ENCODE results near the gene PSMG1.
"Not testable (repeated sequence)": the region's sequence is repeated elsewhere in the genome, so short reads cannot be mapped to it uniquely, and the experiment has no call there.

PSMG1 gene, protein sequence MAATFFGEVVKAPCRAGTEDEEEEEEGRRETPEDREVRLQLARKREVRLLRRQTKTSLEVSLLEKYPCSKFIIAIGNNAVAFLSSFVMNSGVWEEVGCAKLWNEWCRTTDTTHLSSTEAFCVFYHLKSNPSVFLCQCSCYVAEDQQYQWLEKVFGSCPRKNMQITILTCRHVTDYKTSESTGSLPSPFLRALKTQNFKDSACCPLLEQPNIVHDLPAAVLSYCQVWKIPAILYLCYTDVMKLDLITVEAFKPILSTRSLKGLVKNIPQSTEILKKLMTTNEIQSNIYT

DNA sequence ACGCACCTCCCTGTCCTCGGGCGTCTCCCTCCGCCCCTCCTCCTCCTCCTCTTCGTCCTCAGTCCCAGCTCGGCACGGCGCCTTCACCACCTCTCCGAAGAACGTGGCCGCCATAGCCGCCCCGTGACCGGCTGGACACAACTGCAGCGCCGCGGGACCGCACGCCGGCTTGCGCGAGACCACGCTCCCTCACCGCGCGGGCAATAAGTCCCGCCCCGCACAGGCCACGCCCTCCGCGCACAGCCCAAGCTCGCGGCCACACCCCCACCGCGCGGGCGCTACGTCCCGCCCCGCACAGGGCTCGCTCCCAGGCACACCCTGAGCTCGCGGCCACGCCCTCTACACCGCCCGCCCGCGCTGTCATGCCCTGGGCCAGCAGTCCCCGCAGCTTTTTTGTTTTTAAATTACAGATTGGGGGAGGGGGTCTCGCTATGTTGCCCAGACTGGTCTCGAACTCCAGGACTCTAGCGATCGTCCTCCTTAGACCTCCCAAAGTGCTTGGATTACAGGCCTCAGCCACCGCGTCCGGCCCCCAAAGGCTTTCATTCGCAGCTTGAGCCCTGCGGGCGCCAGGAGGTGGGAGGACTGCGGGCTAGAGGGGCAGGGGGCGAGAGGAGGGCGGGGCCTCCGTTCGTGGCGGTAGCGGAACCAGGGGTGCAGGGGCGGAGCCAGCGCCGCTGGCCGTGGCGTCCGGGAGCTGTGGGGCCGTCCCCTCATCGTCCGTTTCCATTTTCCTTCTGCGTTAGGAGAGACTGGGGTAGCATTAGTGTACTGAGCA lies at the start of gene PSMG1:
PSMG1 (minus strand) TSS at position 180 of the 778 bp plus-strand sequence; CDS start at position 114, 66 bp downstream.
- DNase-seq (ENCODE audit: low read depth in 1 of 2, low spot score in 1 of 2): peak; percentile 58 to 97
- TF ChIP-seq JUND (IDR thresholded peaks at IDR 0.05; ENCODE audit: low read depth): 0 out of 2 replicates have a peak, but pooled peaks have one; percentile 24
- in situ Hi-C loops (cut with HindIII; ENCODE audit: low pct_unique_long_range_greater_than_20kb, low sequenced_read_pairs): no loop called here

DNA sequence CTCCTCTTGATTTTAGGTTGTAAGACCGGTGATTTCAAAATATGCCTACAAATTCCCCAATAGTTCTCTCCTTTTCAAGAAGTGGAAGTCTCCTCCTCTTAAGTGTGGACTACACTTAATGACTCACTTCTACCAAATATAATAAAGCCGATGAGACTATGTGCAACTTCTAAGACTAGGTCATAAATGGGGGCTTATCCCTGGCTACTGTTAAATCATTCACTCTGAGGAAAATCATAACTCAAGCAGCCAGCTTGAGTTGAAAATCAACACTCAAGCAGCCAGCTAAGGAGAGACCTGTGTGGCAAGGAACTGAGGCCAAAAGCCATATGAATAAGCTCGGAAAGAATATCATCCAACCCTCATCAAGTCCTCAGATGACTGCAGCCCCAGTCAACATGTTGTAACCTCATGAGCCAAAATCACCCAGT lies 49.6 kb upstream of the PSMG1 start:
- in situ Hi-C loops (cut with HindIII; ENCODE audit: low pct_unique_long_range_greater_than_20kb, low sequenced_read_pairs): no loop called here
- TF ChIP-seq JUND (IDR thresholded peaks at IDR 0.05; ENCODE audit: low read depth): no peak
- DNase-seq (ENCODE audit: low read depth in 1 of 2, low spot score in 1 of 2): peak in 1 of 2 experiments; percentile 10

DNA sequence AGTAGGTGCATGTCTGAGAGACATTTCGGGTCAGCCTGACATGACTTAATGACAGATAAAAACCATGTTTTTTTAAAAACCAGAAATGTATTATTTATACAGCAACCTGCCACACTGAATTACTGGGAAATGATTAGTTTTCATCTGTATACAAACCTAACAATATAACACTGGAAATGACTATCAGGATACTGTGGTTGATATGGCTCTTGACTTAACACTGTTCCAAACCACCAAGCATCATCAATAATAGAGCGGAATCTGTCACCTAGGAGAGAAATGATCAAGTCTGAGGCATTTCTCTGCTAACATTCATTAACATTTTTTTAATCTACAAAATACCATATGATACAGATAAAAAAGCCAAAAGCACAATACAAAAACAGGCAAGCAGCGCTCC lies 41.7 kb upstream of the PSMG1 start:
- no peak for TF ChIP-seq JUND (IDR thresholded peaks at IDR 0.05; ENCODE audit: low read depth)
- in situ Hi-C loops (cut with HindIII; ENCODE audit: low pct_unique_long_range_greater_than_20kb, low sequenced_read_pairs): no loop called here
- DNase-seq (ENCODE audit: low read depth in 1 of 2, low spot score in 1 of 2): no peak

DNA sequence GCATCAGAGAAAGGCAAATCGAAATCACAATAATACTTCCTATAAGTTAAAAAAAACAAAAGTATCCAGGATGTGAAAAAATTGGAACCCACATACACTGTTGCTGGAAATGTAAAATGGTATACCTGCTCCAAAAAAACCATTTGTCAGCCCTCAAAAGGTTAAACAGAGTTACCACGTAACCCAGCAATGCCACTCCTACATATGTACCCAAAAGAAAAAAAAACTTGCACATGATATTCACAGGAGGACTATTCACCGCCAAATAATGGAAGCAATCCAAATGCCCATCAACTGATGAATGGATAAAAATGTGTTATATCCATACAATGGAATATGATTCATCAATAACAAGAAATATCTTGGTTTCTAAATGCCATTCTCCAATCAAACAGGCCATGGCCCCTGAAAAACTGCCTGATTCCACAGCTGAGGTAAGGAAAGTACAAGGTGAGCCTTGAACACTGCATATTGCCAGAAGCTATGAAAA lies 38.8 kb upstream of the PSMG1 start:
- no peak for TF ChIP-seq JUND (IDR thresholded peaks at IDR 0.05; ENCODE audit: low read depth)
- in situ Hi-C loops (cut with HindIII; ENCODE audit: low pct_unique_long_range_greater_than_20kb, low sequenced_read_pairs): no loop called here
- DNase-seq (ENCODE audit: low read depth in 1 of 2, low spot score in 1 of 2): no peak

DNA sequence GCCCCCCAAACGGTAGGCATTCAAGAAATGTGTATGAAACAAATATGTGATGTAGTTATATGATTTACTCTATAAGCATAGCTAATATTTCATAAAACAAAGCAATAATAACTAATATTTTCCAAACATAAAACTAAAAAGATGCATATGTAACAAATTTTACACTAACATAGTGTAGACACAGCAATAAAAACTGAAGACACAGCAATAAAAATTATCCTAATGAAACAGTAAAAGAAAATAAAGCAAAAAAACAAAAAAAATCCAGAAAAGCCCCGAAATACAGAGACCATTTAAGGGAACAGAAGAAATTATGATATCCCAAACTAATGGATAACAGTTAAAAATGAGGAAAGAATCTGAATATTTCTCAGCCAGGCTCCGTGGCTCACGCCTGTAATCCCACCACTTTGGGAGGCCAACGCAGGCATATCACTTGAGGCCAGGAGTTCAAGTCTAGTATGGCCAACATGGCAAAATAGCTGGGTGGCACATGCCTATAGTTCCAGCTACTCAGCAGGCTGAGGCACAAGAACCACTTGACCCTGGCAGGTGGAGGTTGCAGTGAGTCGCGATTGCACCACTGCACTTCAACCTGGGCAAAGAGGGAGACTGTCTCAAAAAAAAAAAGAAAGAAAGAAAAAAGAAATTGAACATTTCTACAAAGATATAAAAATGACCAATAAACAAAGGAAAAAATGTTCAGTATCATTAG lies 38.2 kb upstream of the PSMG1 start:
- no peak for DNase-seq (ENCODE audit: low read depth in 1 of 2, low spot score in 1 of 2)
- in situ Hi-C loops (cut with HindIII; ENCODE audit: low pct_unique_long_range_greater_than_20kb, low sequenced_read_pairs): no loop called here
- no peak for TF ChIP-seq JUND (IDR thresholded peaks at IDR 0.05; ENCODE audit: low read depth)

DNA sequence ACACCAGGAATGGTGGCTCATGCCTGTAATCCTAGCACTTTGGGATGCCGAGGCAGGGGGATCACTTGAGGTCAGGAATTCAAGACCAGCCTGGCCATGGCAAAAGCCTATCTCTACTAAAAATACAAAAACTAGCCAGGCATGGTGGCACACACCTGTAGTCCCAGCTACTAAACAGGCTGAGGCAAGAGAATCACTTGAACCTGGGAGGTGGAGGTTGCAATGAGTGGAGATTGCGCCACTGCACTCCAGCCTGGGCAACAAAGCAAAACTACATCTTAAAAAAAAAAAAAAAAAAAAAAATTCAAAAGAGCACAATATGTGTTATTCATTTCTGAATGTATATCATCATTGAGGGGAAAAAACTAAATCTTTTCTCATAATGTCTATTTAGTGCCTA lies 37.6 kb upstream of the PSMG1 start:
- DNase-seq (ENCODE audit: low read depth in 1 of 2, low spot score in 1 of 2); in situ Hi-C loops (cut with HindIII; ENCODE audit: low pct_unique_long_range_greater_than_20kb, low sequenced_read_pairs): not testable (repeated sequence)

DNA sequence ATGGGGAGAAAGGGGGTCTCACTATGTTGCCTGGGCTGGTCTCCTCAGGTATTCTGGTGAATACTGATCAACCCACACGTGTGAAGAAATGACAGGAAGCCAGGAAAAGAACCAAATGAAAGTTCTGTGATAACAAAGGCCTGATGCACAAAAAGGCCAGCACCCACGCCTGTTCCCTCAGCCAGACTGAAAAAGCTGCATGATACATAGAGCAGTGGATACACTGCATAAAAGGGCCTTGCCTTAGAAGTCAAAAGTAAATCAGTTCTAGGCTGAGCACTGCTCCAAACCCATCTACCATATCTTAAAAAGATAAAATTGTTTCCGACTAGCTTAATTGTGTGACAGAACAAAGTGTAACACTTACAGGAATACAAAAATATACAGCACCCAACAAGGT lies 36.9 kb upstream of the PSMG1 start:
- in situ Hi-C loops (cut with HindIII; ENCODE audit: low pct_unique_long_range_greater_than_20kb, low sequenced_read_pairs): no loop called here
- TF ChIP-seq JUND (IDR thresholded peaks at IDR 0.05; ENCODE audit: low read depth): no peak
- DNase-seq (ENCODE audit: low read depth in 1 of 2, low spot score in 1 of 2): no peak

DNA sequence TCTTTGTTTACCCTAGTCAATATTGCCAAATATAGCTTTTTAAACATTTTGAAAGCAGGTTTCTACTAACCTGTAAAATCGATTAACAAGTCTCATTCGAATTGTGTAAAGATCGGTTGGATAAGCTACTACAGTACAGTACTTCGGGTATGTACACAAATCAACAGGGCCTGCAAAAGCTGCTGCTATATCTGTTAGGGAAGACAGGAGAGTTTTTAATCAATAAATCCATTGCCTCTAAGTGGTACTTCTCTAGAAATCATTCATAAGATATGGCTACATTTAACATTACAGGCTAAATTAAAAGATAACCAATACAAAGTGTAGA lies 34.8 kb upstream of the PSMG1 start:
- in situ Hi-C loops (cut with HindIII; ENCODE audit: low pct_unique_long_range_greater_than_20kb, low sequenced_read_pairs): no loop called here
- no peak for TF ChIP-seq JUND (IDR thresholded peaks at IDR 0.05; ENCODE audit: low read depth)
- no peak for DNase-seq (ENCODE audit: low read depth in 1 of 2, low spot score in 1 of 2)

DNA sequence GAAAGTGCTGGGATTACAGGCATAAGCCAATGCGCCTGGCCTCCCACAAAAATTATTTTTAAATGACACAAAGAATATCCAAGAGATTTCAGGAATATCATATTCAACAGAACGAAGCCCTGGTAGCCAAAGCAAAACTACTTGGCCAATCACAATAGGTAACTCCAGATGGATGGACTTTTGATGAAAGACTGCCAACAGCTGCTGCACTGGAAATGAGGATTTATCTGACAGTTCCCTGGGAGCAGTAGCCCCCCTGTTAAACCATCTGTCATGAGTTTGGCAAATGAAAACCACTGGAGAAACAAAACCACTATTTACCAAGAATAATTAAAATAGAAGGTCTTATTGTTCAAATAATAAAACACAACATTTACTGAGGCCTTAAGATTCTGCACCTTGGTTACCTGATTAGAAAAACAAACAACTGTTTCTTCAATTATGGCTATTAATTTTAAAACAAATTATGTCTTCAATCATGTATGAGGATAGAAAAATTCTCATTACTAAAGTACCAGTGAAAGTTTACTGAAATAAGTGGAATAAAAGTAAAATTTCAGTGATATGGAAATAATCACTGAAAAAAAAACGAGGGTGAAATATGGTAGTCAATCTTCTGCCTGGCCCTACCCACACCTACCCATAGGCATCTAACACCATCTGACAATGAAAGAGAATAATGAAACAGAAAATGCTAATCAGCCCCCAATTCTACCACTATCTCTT lies 34.3 kb upstream of the PSMG1 start:
- DNase-seq (ENCODE audit: low read depth in 1 of 2, low spot score in 1 of 2): no peak
- TF ChIP-seq JUND (IDR thresholded peaks at IDR 0.05; ENCODE audit: low read depth): no peak
- in situ Hi-C loops (cut with HindIII; ENCODE audit: low pct_unique_long_range_greater_than_20kb, low sequenced_read_pairs): no loop called here

DNA sequence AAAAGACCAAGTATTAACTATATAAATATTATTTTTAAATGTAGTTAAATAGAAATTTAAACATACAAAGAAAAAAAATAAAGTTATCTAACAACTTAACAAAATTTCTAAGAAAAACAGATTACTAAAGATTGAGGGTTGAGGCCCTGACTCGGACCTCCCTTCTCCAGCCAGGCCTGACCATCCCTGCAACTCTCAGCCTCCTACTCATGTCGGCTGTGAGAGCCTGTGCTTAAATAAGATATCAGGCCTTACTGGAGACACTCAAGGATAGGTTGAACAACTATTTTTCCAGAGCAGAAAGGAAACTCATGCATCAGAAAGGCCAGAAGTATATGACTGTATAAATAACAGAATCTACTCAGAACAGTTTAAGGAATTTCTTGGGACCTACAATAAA lies 33.0 kb upstream of the PSMG1 start:
- in situ Hi-C loops (cut with HindIII; ENCODE audit: low pct_unique_long_range_greater_than_20kb, low sequenced_read_pairs): no loop called here
- TF ChIP-seq JUND (IDR thresholded peaks at IDR 0.05; ENCODE audit: low read depth): no peak
- no peak for DNase-seq (ENCODE audit: low read depth in 1 of 2, low spot score in 1 of 2)

DNA sequence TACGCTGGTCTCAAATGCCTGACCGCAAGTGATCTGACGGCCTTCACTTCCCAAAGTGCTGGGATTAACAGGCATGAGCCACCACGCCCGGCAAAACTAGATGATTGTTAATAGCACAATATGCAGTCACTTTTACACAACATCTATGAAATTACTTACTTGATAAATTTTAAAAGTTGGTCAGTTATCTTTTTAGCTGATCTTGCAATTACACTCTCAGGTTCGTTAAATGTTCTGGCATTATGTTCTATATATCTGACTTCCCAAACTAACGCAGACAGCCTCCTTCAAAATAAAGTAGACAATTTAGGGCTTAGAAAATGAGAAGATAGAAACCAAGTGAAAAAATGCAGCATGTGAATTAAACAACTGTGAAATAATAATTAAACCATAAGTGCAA lies 31.8 kb upstream of the PSMG1 start:
- in situ Hi-C loops (cut with HindIII; ENCODE audit: low pct_unique_long_range_greater_than_20kb, low sequenced_read_pairs): no loop called here
- no peak for TF ChIP-seq JUND (IDR thresholded peaks at IDR 0.05; ENCODE audit: low read depth)
- DNase-seq (ENCODE audit: low read depth in 1 of 2, low spot score in 1 of 2): no peak

DNA sequence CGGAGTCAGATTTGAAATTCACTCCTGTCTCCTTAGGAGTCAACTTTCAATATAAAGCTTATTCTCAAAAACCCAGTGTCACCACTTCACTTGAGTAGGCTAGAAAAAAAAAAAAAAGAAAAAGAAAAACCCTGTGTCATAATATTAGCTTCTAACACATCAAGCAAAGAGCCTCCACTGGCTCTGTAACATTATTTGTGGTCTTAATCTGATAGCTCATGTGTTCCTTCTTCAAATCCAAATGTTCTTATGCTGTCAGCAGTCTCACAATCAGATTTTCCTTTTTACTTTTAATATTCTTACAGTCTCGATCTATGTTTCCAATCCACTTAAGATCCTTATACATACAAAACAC lies 26.1 kb upstream of the PSMG1 start:
- in situ Hi-C loops (cut with HindIII; ENCODE audit: low pct_unique_long_range_greater_than_20kb, low sequenced_read_pairs): no loop called here
- no peak for DNase-seq (ENCODE audit: low read depth in 1 of 2, low spot score in 1 of 2)
- TF ChIP-seq JUND (IDR thresholded peaks at IDR 0.05; ENCODE audit: low read depth): no peak
